Mucosa of rectum (tissue), 2 donors: ENCODE results near the gene ACVRL1.

Experiments used
- H3K27ac ChIP-seq, 2 donors: one replicate each; pipeline ENCODE4 v1.7.0; 2013; ENCODE audit warnings: inconsistent platforms in 2 of 2, low read depth in 2 of 2, low read length in 2 of 2
- H3K27me3 ChIP-seq, 2 donors: one replicate each; pipeline ENCODE4 v1.7.0; 2013; ENCODE audit warnings: low read length in 2 of 2; ENCODE audit not compliant: control insufficient read depth in 2 of 2, insufficient read depth in 2 of 2
- H3K36me3 ChIP-seq, 2 donors: one replicate each; pipeline ENCODE4 v1.7.0; 2013; ENCODE audit warnings: low read length in 2 of 2; ENCODE audit not compliant: control insufficient read depth in 2 of 2, insufficient read depth in 2 of 2
- H3K4me1 ChIP-seq, 2 donors: one replicate each; pipeline ENCODE4 v1.7.0; 2013; ENCODE audit warnings: low read length in 2 of 2, mild to moderate bottlenecking in 1 of 2; ENCODE audit not compliant: control insufficient read depth in 2 of 2, insufficient read depth in 2 of 2
- H3K4me3 ChIP-seq, 2 donors: one replicate each; pipeline ENCODE4 v1.7.0; 2013; ENCODE audit warnings: low read length in 2 of 2
- H3K9ac ChIP-seq, 2 donors: one replicate each; pipeline ENCODE4 v1.7.0; 2013; ENCODE audit warnings: low read length in 2 of 2, low read depth in 1 of 2, mild to moderate bottlenecking in 1 of 2
- H3K9me3 ChIP-seq, 2 donors: one replicate each; pipeline ENCODE4 v1.7.0; 2013; ENCODE audit warnings: low read length in 2 of 2; ENCODE audit not compliant: control insufficient read depth in 2 of 2
- donor health status: healthy.
- donor health status: Normal muscosa, but diverticular disease.

ACVRL1 gene

DNA sequence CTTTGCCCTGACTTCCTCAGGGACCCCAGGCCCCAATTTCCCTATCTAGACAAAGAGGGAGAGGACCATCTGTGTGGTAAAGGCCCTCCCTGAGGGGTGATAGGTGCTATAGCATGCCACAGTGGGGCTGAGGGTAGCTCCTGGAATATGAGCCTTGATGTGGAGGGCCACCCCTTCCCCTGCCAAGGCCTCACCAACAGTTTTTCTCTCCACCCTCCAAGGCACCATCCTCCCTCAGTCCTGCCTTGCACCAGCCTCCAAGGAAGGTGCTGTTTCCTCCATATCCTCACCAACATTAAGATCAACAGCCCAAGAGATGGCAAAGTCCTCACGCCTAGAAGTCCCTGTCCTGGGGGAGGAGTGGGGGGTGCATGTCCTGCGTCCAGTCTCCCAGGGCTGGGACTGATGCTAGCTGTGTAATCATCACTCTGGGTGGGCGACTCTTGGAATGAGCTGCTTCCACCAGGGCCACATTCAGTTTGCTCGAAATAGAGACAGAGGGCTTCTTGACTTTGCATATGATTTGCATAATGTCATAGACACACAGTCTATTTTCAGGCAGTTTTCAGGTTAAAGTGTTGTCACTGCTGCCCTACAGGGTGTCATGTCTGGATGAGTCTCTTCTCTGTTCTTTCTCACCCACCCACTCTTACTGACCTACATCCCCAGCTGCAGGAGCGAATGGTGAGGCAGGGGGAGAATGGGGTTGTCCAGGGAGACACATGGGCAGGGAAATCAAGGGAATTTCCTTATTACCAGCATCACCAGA, 17.4 kb downstream of the ACVRL1 start:
- no peak overlapping the region for H3K9ac ChIP-seq
- no peaks in the 10 kb centered on the region for H3K9me3 ChIP-seq
- no peak overlapping the region for H3K4me3 ChIP-seq
- H3K27me3 ChIP-seq: no peaks in the 10 kb centered on the region
- H3K27ac ChIP-seq: no peak overlapping the region
- peaks cover 0 to 7% of the 10 kb centered on the region in 2 donors for H3K36me3 ChIP-seq
- peaks cover 18 to 19% of the 10 kb centered on the region in 2 donors for H3K4me1 ChIP-seq

DNA sequence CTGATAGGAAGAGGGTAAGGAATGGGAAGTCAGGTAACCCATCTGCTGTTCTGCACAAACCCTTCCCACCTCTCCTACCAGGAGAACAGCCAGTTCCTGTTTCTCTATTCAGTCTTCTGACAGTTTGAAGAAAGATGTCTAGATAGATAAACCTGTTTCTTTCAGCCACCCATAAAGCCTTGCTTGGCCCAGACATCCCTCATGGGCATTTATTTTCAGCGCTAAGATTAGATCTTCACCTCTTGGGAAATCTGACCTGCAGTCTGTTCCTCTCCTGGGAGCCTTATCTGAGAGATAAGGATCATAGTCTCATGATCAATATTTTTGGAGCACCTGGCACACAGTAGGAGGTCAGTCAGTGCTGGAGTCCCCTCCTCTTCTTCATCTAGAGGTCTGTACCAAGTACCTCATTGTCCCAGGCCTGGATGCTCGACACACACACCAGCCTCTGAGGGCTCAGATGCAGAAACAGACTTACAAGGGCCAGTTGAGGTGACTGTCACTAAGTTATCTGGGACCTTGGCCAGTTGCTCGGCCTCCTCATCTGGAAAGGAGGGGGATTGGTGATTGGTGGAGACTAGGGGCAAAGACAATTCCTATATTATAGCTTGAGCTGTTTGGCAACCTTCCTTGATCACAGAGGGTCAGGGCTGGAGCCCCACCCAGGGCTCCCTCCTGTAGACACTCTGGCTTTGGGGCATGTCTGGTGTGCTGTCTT, 18.2 kb downstream of the ACVRL1 start:
- H3K27ac ChIP-seq: no peak overlapping the region

DNA sequence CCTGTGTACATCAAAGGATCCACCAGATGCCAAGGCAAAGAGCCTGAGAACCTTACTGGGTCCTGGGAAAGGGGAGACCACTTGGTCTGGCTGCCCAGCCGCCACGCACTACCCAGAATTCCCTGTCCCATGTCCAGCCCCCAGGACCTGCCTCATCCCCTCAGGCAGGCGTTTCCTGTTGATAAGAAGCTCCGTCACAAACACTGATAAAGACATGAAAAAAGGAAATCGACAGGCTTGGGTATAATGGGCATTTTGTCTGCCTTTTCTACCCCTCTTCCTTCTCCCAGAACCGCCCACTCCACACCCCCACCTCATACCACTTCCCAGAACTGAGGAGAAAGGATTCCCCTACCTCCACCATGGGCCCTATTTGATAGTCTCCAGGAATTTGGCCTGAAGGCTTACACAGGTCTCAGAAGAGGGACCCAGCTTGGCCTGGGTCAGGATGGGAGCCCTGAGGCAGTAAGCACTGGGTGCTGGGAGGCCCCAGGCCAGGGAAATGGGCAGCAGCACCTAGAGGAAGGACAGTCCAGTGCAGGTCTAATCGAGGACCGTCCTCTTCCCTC, 18.8 kb downstream of the ACVRL1 start:
- H3K4me3 ChIP-seq: no peak overlapping the region
- H3K36me3 ChIP-seq: peaks cover 0 to 2% of the 10 kb centered on the region in 2 donors
- no peaks in the 10 kb centered on the region for H3K27me3 ChIP-seq
- peaks cover 18 to 19% of the 10 kb centered on the region in 2 donors for H3K4me1 ChIP-seq
- H3K9ac ChIP-seq: no peak overlapping the region
- no peaks in the 10 kb centered on the region for H3K9me3 ChIP-seq
- no peak overlapping the region for H3K27ac ChIP-seq

More for the DNA sequence above, 18.2 kb downstream of the ACVRL1 start:
- Histone ChIP-seq H3K9ac (no peak overlapping the region), H3K36me3 (peaks cover 0 to 2% of the 10 kb centered on the region in 2 donors), H3K4me3 (no peak overlapping the region), H3K4me1 (peaks cover 18 to 19% of the 10 kb centered on the region in 2 donors), H3K27me3 (no peaks in the 10 kb centered on the region), H3K9me3 (no peaks in the 10 kb centered on the region)

DNA sequence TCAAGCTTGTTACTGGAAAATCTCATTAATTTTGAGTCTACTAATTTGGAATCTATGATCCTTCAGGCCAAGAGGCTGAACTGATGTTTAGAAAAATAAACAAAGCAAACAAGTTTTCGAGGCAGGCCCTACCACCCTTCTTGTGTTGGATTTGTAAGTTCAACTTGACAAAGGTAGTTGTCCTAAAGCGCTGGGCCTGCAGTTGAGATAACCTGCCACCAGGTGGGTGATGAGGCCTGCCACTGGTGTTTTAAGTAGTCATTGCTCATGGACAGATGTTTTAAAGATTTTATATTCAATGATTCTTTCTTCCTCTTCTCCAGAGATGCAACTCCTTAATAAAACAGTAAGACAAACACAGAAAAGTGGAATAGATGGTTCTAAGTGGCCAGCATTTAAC, 19.4 kb downstream of the ACVRL1 start:
- H3K9ac ChIP-seq: no peak overlapping the region
- no peak overlapping the region for H3K4me3 ChIP-seq
- no peaks in the 10 kb centered on the region for H3K9me3 ChIP-seq
- peaks cover 18 to 19% of the 10 kb centered on the region in 2 donors for H3K4me1 ChIP-seq
- peaks cover 0 to 2% of the 10 kb centered on the region in 2 donors for H3K36me3 ChIP-seq
- no peaks in the 10 kb centered on the region for H3K27me3 ChIP-seq
- no peak overlapping the region for H3K27ac ChIP-seq

DNA sequence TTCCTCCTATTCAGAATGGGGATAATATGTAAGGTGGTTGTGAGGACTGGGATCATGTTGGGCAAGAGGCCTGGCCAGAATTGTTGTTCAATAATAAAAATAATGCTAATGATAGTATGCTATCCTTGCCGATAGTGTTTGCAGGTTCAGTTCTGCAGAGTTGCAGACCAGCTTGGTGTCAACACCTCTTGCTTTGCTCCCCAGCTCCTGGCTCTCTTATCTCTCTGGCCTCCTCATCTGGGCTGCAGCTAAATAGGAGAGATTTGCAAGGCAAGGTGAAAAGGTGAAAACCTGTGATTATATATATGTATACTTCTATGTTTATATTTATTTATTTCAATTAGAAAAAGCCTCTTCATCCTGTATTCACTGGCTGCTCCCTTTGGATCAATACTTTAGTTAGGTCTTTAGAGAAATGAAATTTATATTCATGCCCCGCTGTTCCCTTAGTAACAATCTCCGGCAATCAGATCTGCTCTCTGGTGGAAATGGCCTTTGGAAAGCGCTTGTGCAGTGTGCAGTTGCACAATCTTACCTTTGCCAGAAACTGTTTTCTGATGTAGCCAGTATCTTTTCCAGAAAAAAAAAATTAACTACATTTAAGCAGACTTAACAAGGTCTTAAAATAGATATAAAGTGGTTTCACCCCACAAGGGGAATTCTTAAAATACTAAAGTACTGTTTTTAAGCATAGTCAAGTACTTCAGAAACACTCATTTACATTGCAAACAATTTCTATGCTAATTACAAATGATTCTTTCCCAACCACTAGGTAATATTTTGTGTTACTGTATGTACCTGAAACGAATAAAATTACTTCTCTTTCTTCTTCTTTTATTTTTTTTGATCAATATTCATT, 25.1 kb downstream of the ACVRL1 start:
- Histone ChIP-seq H3K36me3 (no peaks in the 10 kb centered on the region), H3K27me3 (no peaks in the 10 kb centered on the region), H3K4me3 (no peak overlapping the region), H3K9ac (no peak overlapping the region), H3K27ac (no peak overlapping the region), H3K9me3 (no peaks in the 10 kb centered on the region), H3K4me1 (no peaks in the 10 kb centered on the region)

DNA sequence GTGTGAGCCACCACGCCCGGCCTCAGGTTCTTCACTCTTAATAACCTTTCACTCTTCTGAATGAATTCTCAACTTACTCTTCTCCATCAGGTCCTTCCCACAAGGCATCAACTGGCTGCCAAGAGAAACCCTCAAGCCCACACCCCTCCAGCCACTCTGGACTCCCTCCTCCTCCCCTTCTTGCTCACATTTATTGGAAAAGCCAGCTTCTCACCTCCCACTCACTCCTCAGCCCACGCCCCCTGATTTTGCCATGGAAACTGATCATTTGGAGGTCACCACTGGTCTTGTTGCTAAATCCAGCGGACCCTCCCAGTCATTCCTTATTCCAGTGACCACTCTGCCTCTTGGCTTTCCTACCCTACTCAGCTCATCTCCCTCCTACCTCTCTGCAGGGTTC, 26.8 kb downstream of the ACVRL1 start:
- Histone ChIP-seq H3K27me3 (peaks cover 0 to 2% of the 10 kb centered on the region in 2 donors), H3K9me3 (no peaks in the 10 kb centered on the region), H3K27ac (no peak overlapping the region), H3K4me3 (no peak overlapping the region), H3K36me3 (no peaks in the 10 kb centered on the region), H3K4me1 (peaks cover 0 to 2% of the 10 kb centered on the region in 2 donors), H3K9ac (no peak overlapping the region)

DNA sequence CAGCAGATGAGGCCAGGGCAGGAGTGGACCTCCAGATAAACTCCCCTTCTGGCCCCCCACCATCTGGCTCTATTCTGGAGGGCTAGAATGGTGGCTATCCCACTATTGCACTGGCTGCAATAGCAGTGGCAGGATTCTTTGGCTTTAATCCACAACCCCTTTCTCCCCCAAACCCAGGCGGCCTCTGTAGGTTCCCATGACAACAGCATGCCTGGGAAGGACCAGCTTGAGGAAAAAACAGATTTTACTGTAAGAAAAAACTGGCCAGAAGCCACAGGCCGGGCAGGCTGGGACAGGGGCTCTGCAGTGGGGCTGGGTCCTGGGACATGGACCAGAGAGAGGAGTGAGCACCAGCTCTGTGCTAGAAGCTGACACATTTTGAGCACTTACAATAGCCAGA, 30.6 kb downstream of the ACVRL1 start:
- Histone ChIP-seq H3K36me3 (no peaks in the 10 kb centered on the region), H3K27me3 (peaks cover 0 to 2% of the 10 kb centered on the region in 2 donors), H3K9ac (no peak overlapping the region), H3K4me1 (peaks cover 0 to 2% of the 10 kb centered on the region in 2 donors), H3K9me3 (no peaks in the 10 kb centered on the region), H3K27ac (no peak overlapping the region), H3K4me3 (no peak overlapping the region)

DNA sequence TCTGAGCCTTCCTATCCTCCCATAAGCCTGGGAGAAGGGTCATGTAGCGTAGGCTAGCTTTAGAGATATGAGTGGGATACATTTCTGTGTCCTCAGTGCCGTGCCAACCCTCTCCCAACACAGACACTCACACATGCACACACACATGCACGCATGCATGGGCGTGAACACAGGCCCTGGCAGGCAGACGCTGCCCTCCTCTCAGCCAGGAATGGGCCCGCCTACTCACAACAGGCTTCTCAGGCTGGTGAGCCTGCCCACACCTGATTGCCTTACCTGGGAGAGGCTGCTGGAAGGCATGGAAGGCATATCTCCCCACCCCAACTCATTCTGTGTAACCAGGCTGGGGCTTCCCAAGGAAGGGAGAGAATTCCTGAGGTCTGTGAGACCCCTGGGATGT, 31.4 kb downstream of the ACVRL1 start:
- H3K9ac ChIP-seq: no peak overlapping the region
- peaks cover 0 to 2% of the 10 kb centered on the region in 2 donors for H3K4me1 ChIP-seq
- no peak overlapping the region for H3K27ac ChIP-seq
- no peak overlapping the region for H3K4me3 ChIP-seq
- peaks cover 0 to 2% of the 10 kb centered on the region in 2 donors for H3K27me3 ChIP-seq
- H3K9me3 ChIP-seq: no peaks in the 10 kb centered on the region
- H3K36me3 ChIP-seq: no peaks in the 10 kb centered on the region

DNA sequence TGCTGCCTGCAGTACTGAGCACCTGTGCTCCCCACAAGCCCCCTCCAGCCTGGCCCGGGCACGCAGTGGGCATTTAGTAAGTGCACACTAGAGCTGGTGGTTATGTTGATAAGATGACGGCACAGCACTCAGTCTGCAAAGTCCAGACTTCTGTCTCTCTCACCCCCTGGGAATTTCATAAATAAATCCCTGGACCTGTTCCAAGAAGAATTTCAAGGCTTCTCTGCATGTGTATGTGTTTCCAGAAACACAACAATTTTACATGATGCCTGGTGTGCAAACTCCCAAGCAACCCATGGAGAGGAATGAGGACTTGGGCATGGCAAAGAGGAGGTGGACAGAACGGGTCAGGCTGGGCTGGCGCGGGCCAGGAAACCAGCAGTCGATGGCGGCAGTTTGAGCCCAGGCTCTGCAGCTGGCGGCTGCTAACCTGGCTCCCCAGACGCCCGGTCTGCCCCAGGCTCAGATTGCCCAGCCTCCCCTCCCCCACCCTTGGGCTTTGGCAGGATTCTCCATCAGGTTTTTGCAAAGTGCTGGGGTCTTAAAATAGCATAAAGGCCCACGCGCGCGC, 33.8 kb downstream of the ACVRL1 start:
- Histone ChIP-seq H3K27me3 (peaks cover 0 to 2% of the 10 kb centered on the region in 2 donors), H3K9me3 (peaks cover 0 to 5% of the 10 kb centered on the region in 2 donors), H3K27ac (no peak overlapping the region), H3K4me3 (no peak overlapping the region), H3K36me3 (no peaks in the 10 kb centered on the region), H3K9ac (no peak overlapping the region), H3K4me1 (peaks cover 0 to 2% of the 10 kb centered on the region in 2 donors)
